HEK293T (cell line): ENCODE measurements around the gene BECN2.

ENCODE experiments used
- ARNT ChIP-seq: fragments of 450-650 bp; IDR thresholded peaks from 2 replicates; pipeline ENCODE4 v1.6.1; 2017; ENCODE audit warnings: mild to moderate bottlenecking
- BHLHE40 ChIP-seq: fragments of 450-650 bp; IDR thresholded peaks from 2 replicates; pipeline ENCODE4 v1.6.1; 2016; ENCODE audit warnings: mild to moderate bottlenecking, moderate library complexity, borderline replicate concordance
- CTBP1 ChIP-seq: fragments of 450-650 bp; IDR thresholded peaks from 2 replicates; pipeline ENCODE4 v1.6.1; 2016; ENCODE audit warnings: borderline replicate concordance
- HDGF ChIP-seq: fragments of 450-650 bp; IDR thresholded peaks from 2 replicates; pipeline ENCODE4 v1.6.1; 2017; ENCODE audit warnings: antibody characterized with exemption, borderline replicate concordance
- LEF1 ChIP-seq: fragments of 450-650 bp; IDR thresholded peaks from 2 replicates; pipeline ENCODE4 v1.6.1; 2017; ENCODE audit warnings: mild to moderate bottlenecking, borderline replicate concordance
- SP1 ChIP-seq: fragments of 450-650 bp; IDR thresholded peaks from 2 replicates; pipeline ENCODE4 v1.6.1; 2017
- ZNF384 ChIP-seq: fragments of 450-650 bp; IDR thresholded peaks from 2 replicates; pipeline ENCODE4 v1.6.1; 2016
- TF ChIP-seq, protein P1 (sequence below): fragments of 450-650 bp; IDR thresholded peaks from 2 replicates; pipeline ENCODE4 v1.6.1; 2016

DNA sequence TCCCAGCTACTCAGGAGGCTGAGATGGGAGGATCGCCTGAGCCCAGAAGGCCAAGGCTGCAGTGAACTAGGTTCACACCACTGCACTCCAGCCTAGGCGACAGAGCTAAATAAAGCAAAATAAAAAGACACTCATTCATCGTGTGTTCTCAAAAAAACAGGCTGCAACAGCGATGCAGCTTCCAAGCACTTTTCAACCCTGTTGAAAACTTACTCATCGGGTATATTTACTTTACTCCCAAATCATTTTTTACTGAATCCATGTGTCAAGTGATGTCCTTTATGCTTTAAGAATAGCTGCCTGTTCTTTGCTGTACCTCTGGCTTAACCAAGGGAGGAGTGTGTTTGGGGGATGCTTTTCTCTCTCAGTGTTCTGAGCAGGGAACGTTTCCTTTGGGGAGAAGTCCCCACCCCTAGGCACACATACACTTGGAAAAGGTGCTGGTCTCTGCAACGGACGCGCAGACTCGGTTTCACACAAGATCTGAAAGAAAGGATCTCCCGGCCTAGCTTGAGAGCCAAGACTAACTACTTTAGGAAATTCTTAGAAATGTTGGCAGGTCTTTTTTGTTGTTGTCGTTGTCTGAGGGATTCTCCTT, 39.9 kb downstream of the BECN2 start:
- TF ChIP-seq HDGF = no peak
- TF ChIP-seq CTBP1 = no peak
- TF ChIP-seq, protein P1, sequence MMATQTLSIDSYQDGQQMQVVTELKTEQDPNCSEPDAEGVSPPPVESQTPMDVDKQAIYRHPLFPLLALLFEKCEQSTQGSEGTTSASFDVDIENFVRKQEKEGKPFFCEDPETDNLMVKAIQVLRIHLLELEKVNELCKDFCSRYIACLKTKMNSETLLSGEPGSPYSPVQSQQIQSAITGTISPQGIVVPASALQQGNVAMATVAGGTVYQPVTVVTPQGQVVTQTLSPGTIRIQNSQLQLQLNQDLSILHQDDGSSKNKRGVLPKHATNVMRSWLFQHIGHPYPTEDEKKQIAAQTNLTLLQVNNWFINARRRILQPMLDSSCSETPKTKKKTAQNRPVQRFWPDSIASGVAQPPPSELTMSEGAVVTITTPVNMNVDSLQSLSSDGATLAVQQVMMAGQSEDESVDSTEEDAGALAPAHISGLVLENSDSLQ = no peak
- TF ChIP-seq LEF1 = no peak
- TF ChIP-seq SP1 = no peak
- TF ChIP-seq ZNF384 = no peak
- TF ChIP-seq ARNT = no peak
- TF ChIP-seq BHLHE40 = no peak
